Measurements from ENCODE around the gene MAPKAP1. TPM values are rescaled to one million over a fixed set of nuclear protein-coding genes. Genes with fewer than 3 reads are reported as not detected.
A peak's percentile ranks its signal among the peaks of the same experiment; 100 is the strongest.

The MAPKAP1 gene
- polyA plus RNA-seq (ENCODE audit: insufficient read length in 3 of 3): 10 to 100 TPM; 78.0 to 85.6 (median 81.3) TPM

DNA sequence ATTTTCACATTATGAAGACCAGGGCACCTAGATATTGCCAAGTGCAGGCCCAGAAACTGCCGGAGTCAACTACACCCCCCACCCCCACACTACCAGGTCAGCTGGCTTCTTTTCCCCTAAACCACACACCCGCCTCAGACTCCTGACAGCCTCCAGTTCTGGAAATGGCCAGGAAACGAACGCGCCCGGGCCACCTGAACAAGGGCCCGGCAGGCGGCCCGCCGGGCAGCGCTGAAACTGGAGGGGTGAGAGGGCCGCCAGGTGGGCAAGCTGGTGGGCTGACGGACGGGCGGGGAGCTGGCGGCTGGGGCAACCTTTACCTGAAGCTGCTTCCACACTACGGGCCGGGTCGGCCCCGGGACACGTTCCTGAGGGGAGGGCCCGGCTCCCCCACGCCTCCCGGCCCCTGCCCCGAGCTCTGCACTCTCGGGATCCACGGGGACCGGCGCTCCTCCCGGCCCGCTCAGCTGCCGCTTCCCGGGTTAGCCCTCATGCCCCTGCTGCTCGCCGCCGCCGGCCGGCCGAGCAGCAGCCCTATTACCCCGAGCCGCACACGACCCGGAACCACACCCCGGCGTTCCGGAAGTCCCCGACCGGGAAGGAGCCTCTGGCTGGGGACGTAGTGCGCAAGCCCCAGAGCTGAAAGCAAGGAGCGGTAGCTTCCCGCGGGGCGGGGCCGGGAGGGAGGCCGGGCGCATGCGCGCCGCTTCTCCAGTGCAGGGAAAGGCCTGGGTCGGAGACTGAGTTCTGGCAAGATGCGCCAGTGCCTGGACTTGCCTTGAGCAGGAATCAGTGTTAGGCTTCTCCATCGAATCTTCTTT lies at the start of gene MAPKAP1:
MAPKAP1 (minus strand) TSS at position 558 of the 821 bp plus-strand sequence. CDS start 34,634 bp downstream, outside the sequence.
- DNase-seq (ENCODE audit: low read depth in 3 of 3, low spot score in 2 of 3): peak; percentile 85 to 90 (median 86)

DNA sequence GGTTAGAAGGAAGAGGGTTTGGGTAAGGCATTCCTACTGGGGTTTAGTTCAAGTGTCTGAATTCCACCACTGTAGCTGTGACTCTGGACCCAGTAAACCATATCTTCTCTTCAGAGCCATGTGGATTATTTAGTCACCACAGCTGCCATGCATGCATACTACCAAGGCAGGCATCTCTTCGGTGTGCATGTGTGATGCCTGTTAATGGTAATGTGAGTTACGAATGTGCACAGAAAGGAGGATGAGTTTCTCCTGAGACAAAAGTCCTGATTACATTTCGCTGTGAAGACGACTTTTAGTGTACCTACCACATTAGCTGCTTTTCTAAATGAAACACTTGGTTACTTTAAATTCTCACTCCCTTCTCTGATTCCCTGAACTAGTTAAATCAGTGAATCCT lies 49.5 kb upstream of the MAPKAP1 start:
- DNase-seq (ENCODE audit: low read depth in 3 of 3, low spot score in 2 of 3): no peak

DNA sequence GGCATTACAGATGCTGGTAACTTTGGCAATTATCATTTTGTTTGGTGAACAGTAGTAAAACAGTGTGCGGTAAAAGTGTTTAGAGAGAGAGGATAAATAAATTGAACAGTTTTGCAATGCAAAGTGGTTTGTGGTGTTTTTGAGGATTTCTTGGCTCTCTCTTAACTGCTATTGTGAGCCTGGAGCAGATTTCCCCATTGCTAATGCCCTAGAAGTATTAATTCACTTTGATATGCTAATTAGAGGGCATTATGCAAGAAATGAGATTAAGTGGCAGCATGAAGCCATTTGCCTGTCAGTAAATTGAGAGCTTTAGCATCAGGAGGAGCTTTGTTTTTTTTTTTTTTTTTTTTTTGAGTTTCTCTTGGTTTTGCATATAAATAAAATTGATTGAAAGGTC lies 48.3 kb upstream of the MAPKAP1 start:
- no peak for DNase-seq (ENCODE audit: low read depth in 3 of 3, low spot score in 2 of 3)

DNA sequence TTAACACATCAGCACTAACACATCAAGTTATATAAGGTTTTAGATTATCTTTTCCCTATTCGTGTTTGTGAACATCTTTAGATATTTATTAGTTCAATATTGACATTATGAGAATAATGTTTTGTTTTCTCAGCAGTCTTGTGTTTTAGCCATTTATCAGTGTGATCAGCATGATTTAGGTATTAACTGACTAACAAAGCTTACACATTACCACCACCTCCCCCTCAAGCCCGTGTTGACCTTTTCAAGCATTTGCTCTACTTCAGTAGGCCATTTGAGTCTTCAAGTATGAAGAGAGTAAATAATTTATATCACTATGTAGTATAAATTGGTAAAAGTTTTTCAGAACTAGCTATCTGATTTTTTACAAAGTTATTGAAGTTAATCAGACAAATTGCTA lies 47.1 kb upstream of the MAPKAP1 start:
- DNase-seq (ENCODE audit: low read depth in 3 of 3, low spot score in 2 of 3): no peak

DNA sequence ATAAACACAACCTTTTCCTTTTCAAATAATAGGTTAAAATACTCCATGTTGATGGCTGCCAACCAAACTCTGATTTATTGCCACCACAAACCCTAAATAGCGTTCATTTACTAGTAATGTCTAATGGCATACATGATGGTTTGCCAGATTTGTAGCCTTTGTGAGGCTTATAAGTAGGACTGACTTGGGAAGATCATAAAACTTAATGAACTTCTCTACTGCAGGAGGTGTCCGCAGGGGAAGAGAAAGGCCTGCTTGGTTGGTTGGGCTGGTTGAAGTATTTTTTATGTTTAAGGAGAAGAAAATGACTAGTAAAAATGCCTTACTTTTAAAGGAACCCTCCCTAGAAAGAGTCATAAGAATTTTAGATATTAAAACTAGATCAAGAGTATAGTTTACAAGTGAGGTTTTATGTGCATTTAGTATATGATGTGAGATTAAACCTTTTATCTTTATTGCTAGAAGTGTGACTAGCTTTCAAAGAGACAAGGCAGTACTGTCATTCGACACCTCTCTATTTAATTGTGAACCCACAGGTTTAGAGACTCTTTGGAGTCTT lies 45.1 kb upstream of the MAPKAP1 start:
- DNase-seq (ENCODE audit: low read depth in 3 of 3, low spot score in 2 of 3): no peak

DNA sequence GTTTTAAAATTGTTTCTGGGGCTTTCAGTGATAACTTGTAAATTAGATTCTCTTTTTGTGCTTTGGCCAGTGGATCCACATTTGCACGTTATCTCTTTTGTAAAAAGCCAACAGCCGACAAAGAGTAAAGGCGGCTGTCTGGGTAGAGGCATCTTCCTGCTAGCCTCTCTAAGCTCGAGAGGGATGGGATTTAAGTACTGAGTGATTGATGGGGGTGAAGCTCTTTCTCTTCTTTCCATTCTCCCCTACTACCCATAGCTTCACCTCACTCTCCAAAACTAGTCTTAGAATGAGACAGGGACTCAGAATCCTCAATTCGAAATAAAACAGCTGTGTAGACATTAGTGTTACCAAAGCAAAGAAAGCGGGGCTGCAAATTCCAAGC lies 43.6 kb upstream of the MAPKAP1 start:
- no peak for DNase-seq (ENCODE audit: low read depth in 3 of 3, low spot score in 2 of 3)

DNA sequence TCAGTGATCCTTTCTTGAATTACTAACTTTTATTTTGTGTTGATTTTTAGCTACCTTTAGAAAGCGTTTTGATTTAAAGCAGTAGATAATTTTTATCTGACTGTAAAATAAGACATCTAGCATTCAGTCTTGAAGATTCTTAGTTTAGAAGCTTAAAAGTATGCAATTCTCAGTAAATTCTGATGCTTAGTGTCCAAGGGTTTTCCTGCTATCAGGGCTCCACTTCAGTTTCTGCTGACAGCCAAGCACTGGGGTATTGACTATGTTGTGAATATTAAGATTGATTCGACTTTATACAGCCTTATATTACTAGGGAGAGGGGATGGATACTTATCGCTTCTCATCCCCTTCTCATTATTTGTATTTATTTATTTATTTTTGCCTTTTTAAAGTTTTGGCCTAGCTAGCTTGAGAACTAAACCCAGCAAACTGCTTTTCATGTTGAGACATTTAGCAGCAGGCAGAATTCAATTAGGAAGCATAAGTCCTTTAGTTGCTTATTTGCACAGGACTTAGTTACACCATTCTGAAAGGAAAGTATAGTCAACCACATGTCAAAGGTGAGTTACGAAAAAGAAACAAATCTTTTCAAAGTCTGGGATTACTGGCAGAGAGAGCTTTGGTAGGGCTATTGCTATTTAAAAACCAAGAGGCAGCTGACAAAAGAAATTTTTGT lies 43.1 kb upstream of the MAPKAP1 start:
- DNase-seq (ENCODE audit: low read depth in 3 of 3, low spot score in 2 of 3): no peak

DNA sequence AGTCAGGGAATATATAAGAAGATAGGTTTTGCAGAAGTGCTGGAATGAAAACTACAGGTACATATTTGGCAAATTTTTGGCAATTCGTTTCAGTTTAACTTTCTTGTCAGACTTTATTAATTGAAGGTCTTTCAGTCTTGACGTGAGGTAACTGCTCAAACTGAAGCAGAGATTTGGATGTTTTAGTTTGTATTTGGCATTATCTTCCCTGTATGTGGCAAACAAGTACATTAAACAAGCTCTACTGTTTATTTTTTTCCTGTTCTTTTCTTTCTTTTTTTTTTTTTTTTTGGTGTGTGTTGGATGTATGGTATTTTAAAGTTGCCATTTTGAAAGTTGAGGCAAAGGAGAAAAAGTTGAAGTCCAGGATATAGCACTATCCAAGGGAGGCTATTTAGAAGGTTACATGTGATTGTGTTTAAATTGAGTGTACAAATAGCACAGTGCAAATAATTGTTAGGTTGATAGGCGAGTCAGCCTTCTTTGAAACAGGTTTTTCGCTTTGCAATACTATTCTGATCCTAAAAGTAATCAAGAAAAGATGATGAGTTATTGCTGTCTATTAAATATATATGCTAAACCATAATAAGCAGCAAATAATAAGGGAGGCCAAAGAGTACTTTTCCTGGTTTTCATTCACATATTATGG lies 42.4 kb upstream of the MAPKAP1 start:
- no peak for DNase-seq (ENCODE audit: low read depth in 3 of 3, low spot score in 2 of 3)

DNA sequence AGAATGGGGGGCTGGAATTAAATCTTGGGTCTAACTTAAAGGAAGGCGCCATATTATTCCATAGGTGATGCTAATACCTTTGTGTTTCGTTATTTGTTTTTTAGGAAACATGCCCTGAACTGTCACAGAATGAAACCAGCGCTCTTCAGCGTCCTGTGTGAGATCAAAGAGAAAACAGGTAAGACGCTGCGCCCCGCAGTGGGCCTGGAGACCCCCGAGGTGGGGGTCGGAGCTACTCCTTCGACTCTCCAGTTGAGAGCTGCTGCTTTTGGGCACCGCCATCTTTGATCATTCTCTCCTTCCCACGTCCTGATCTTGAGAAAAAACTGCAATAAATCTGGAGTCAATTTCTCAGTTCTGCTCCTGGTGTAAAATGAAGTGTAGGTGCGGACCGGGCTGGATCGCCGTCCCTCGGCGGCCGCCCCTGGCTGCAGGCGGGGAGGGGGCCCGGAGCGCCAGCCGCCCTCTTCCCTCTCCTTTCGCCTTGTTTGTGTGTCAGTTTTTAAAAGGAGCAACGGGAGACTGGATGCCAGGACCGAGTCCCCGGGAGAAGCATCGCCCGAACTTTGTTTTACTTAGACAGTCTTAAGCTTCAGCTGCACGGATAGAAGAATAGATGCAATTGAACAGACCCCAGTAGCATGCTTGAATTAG lies 41.6 kb upstream of the MAPKAP1 start:
- no peak for DNase-seq (ENCODE audit: low read depth in 3 of 3, low spot score in 2 of 3)

DNA sequence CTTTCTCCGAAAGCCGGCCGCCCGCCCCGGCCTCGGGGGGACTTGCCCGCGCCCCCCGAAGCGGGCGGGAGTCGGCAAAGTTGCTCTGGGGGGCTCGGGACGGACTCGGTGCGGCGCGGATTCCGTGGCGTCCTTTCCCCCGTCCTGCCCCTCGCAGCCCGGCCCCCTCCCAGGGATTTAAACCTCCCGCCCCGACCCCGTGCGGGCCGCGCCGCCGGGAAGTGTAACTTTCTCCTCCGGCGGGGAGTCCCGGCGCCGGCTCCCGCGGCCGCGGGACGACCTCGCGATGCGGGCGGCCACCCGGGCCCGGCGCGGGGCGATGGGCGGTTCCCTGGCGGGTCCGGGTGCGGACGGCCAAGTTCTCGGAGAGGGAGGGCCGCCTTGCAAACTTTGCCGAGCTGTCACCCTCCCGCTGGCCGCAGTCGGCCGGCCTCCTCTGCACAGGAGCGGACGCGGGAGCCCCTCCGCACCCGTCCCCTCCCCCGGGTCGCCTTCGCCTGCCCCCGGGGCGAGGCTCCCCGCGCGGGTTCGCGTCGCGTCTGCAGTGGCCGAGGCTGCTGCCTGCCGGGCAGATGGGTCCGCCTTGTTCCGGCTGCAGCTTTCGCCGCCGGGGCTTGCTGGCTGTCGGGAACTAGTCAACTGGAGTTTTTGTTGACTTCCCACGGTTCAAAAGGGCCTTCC lies 40.9 kb upstream of the MAPKAP1 start:
- no peak for DNase-seq (ENCODE audit: low read depth in 3 of 3, low spot score in 2 of 3)

DNA sequence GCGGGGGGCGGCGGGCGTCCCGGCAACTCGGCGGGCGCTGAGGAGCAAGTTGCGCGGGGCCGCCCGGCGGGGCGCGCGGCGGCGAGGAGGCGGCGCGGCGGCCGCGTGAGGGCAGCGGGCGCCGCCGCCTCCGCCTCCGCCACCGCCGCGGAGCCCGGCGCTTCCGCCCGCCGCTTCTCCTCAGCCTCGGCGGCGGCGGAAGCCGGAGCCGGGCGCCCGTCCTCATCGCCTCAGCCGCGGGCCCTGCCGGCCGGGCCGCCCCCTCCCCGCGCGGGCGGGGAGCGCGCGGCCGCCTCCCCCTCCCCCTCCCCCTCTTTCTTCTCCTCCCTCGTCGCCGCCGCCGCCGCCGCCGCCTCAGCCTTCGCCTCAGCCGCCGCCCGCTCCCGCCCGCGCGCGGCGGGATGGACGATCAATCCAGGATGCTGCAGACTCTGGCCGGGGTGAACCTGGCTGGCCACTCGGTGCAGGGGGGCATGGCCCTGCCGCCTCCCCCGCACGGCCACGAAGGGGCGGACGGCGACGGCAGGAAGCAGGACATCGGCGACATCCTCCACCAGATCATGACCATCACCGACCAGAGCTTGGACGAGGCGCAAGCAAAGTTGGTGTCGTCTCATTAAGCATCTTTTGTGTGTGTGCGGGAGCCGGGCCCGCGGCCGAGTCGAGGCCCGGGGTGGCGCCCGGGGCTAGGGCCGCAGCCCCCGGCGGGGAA lies 40.2 kb upstream of the MAPKAP1 start, which contains the start of gene PBX3:
PBX3 (plus strand) TSS at position 321 of the 712 bp plus-strand sequence.
- DNase-seq (ENCODE audit: low read depth in 3 of 3, low spot score in 2 of 3): no peak

DNA sequence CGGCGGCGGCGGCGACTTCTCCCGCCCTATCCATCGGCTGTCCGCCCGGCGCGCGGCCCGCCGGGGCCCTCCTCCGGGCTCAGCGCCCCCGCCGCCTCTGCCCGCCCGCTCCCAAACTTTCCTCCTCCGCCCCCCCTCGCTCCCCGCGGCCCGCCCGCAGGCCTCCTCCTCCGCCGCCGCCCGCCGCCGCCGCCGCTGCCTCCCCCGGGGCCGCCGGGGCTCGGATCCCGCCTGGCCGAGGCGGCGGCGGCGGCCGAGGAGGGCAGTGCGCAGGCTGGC lies 39.7 kb upstream of the MAPKAP1 start:
- DNase-seq (ENCODE audit: low read depth in 3 of 3, low spot score in 2 of 3): no peak

DNA sequence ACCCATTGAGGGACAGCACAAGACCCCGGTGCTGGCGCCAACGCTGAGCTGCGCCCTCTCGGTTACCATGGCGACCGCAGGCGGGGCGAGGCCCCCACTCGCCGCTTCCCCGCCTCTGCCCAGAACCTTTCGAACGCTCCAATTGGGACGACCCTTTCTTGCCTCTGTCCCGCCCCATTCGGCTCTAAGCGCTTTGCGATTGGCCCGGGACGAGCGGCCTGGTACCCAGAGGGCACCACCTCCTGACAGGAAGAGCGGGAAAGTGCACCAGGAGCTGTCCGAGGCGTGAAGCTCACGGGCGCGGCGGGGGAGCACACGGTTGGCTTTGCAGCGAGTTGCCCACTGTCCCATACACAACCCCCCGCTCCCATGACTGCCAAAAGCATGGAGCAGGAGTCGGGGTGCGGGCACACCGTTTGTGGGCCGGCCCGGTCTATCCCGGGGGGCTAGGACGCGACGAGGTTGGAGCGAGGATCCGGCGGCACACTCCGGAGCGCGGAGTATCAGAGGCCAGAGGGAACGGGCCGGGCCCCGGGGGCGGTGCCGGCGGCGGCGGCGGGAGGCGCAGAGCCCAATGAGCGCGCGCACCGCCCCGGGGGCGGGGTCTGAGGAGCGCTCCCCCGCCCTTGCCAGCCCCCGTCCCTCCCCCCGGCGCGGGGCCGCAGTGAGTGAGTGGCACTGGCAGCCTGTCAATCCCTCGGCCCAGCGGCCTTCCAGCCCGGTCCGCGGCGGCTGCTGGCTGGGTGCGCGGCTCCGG lies 39.2 kb upstream of the MAPKAP1 start:
- DNase-seq (ENCODE audit: low read depth in 3 of 3, low spot score in 2 of 3): peak in 2 of 3 donors; percentile 78 to 82

DNA sequence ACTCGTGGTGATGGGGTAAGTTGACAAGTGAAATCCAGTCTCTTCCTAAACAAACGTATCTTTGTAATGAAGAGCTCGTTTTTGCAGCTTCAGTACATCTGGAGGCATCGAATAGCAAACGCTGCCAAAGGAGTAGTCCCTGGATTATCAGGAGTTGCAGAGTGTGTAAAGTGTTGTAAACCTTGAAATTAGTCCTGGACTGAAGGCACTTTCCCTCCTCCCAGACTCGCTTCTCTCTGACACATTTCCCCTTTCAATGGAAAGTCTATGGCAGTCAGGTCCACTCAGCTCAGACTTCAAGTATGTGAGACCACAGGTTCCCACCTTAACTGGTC lies 38.6 kb upstream of the MAPKAP1 start:
- no peak for DNase-seq (ENCODE audit: low read depth in 3 of 3, low spot score in 2 of 3)

DNA sequence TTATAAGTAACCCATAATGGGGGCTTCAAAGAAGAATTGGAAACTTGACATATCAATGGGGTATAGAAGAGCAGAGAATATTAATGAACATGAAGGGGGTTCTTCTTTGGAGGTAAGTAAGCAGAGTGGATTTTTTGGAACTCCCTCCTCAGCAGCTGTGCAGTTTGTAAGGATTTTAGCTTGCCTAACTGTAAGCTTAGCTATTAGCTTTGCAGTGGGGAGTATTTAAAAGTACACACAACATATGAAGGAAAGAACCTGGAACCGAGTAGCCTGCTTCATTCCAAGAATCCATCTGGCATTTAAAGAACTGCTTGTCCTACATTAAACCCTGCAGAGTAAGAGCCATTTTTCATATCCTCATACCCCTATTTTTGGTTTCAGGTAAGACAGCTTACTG lies 38.0 kb upstream of the MAPKAP1 start:
- no peak for DNase-seq (ENCODE audit: low read depth in 3 of 3, low spot score in 2 of 3)

DNA sequence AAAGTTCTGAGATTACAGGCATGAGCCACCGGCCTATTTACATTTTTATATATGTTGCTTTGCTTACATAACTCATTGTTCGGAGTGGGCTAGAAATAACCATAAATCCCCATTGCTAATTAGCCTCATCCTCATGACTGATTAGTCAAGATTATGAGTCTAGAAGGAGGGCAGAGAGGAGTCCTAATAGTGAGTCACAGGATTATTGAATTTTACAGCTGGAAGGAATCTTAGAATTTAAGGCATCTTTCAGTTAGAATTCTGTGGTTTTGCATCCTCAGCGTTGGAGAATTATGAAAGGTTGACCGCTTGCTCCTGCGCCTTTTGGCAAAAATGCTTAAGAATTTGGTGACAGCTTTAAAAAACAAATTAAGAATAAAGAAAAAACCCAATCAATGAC lies 37.6 kb upstream of the MAPKAP1 start:
- no peak for DNase-seq (ENCODE audit: low read depth in 3 of 3, low spot score in 2 of 3)

DNA sequence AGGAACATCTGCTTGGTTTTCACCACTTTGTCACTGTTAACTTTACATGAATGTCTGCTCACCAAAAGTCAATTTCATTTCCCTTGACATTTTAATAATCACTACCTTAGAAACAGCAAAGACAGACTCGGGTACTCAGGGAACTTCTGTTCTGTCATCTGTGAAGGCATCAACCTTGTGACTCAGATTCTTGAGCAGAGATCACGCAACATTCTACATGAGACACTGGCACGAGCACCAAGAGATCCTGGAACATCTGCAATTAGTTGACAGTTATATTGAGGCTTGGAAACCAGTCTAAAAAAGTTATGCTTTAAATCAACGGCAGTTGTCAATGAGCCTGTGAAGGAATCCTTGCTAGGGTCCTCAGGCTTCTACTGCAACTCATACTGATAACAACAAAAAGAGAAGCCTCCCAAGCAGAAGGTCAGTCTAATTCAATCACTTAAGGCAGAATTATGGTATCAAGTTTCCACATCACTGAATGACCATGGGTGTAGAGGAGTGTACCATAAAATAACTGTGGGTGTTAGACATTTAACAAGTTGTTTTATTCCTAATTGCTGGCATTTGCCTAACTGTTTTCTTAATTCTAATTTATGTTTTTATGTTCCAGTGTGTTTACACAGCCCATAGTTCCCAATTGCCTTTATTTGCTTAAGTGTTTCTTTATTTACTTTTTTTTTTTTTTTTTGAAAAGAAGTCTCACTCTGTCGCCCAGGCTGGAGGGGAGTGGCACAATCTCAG lies 36.8 kb upstream of the MAPKAP1 start:
- DNase-seq (ENCODE audit: low read depth in 3 of 3, low spot score in 2 of 3): no peak

DNA sequence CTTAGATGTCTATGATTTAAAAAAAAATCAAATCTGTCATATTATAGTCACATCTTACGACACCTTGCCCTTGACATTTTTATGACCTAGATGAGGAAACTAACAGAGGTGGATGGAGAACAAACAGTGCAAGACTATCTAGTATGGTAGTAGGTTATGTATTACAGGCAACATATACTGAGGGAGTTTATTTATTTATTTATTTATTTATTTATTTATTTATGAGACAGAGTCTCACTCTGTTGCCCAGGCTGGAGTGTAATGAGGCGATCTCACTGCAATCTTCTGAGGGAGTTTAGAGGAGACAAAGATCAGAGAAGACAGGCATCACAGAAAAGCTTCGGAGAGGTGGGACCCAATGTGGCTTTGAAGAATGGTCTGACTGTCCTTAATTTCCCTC lies 35.6 kb upstream of the MAPKAP1 start:
- DNase-seq (ENCODE audit: low read depth in 3 of 3, low spot score in 2 of 3): no peak
